Right ventricle myocardium superior (tissue), 1 donor: ENCODE measurements around the gene KCNF1. TPM values are rescaled to one million over a fixed set of nuclear protein-coding genes. Genes with fewer than 3 reads are reported as not detected.
A peak's percentile ranks its signal among the peaks of the same experiment; 100 is the strongest.
"Not testable (repeated sequence)": the region's sequence is repeated elsewhere in the genome, so short reads cannot be mapped to it uniquely, and the experiment has no call there.

Experiments used
- ATAC-seq: fragments of 200-7000 bp; cut with Tn5 transposase; one replicate; pipeline ENCODE4 v1.9.1; 2020; ENCODE audit warnings: mild to moderate bottlenecking; ENCODE audit not compliant: poor library complexity
- DNase-seq: peaks from one replicate; pipeline ENCODE4 v3.0.0-alpha.2; 2020
- intact Hi-C: fragments of 100-400 bp; cut with DNase I; formaldehyde crosslinking; loops from one replicate; pipeline ENCODE4 v1.11.2; 2022
- total RNA-seq: library from RNA; stranded (reverse); fragmentation: NEBNext Ultra II Directional; extraction: Animal tissue kit (Norgen Biotek cat#: 25700); gene quantifications from one replicate; pipeline ENCODE4 v1.2.1, GENCODE V29; 2021
- donor health status: DM: no; HTN: yes; CAD: no; lungs with severe emphysema.

KCNF1 gene
- total RNA-seq, 1 donor from 2014 or later = not detected

DNA sequence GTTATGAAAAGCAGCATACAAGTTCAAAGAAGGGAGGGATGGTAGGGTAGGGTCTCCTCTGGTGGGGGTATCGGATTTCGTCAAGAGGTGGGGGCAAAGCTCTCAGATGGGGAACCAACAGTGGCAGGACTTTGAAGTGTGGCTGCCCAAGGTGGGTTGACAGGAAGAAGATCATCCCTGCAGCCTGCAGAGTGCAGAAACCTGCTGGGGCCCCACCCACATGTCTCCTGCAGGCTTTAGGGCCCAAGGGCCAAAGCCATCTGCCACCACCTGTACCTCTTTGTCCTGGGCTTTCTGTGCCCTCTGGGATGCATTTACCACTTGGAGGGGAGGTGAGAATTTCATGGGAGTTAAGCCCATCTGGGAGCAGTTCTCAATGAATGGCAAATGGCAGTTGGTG, 42.7 kb downstream of the KCNF1 start:
- no peak for ATAC-seq
- intact Hi-C loops = no loop called here
- no peak for DNase-seq

GRCh38 chr2:10954856-10955818, 43.4 kb downstream of the KCNF1 start:
- ATAC-seq (no peak), DNase-seq (no peak)
- intact Hi-C loops = no loop called here

DNA sequence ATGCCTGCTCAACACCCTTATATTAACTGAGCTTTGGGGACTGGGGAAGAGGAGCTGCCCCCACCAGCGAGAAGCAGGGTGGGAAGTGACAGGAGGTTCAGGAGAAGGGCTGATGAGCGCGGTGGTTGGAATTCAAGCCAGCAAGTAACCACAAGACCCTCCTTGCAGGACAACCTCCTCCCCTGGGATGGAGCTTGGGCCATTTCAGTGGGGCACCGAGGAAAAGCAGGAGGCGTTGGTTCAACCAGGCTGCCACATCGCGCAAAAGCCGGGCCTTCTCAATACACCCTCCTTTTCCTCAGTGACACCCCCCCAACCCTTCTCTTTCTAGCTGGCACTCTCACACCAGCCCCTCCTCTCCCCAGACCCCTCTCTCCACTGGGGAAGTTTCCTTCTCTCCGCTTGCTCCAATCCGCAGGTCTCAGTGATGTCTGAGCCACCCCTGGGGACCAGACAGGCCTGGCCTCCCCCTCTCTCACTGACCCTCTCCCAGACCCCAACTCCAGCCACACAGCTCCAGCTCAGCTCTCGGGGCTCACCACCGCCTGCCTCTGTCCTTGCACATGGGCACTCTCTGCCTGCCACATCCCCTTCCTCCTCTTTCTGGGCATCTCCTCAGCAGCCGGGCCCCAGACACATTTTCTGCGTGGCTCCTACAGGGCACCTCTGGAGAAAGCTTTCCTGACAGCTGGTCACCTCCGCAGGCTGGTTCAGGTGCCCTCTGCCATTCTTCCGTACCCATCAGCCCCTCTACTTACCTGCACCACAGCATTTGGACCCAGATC, 44.5 kb downstream of the KCNF1 start:
- ATAC-seq (no peak), DNase-seq (no peak)
- intact Hi-C loops = no loop called here

DNA sequence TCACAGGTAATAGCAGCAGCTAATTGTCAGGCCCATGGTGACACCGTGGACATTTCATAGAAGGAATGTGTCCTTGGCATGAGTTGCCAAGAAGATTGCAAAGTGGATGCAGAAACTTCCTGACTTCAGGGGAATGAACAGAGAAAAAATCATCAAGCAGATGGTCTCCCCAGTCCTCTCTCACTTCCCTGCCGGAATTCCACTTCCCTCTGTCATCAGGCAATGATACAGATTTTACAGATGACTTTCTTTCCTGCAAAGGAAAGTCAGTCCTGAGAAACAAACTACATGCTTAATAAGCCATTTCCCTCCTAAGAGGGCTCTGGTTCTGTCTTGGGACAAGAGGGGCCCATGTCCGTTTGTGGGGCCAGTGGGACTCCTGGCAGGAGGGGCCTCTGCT, 45.7 kb downstream of the KCNF1 start:
- intact Hi-C loops = no loop called here
- peak; percentile 28 for ATAC-seq

DNA sequence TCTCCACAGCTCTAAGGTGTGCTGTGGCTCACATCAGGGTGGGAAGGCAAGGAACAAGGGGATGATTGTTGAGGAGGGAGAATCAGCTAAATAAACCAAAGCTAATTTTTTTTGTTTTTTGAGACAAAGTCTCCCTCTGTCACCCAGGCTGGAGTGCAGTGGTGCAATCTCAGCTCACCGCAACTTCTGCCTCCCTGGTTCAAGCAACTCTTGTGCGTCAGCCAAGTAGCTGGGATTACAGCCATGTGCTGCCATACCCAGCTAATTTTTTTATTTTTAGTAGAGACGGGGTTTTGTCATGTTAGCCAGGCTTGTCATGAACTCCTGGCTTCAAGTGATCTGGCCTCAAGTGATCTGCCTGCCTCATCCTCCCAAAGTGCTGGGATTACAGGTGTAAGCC, 46.7 kb downstream of the KCNF1 start:
- ATAC-seq = peak; percentile 81
- intact Hi-C loops = not testable (repeated sequence)
- DNase-seq = peak; percentile 72

More for the DNA sequence above, 45.7 kb downstream of the KCNF1 start:
- DNase-seq = no peak

DNA sequence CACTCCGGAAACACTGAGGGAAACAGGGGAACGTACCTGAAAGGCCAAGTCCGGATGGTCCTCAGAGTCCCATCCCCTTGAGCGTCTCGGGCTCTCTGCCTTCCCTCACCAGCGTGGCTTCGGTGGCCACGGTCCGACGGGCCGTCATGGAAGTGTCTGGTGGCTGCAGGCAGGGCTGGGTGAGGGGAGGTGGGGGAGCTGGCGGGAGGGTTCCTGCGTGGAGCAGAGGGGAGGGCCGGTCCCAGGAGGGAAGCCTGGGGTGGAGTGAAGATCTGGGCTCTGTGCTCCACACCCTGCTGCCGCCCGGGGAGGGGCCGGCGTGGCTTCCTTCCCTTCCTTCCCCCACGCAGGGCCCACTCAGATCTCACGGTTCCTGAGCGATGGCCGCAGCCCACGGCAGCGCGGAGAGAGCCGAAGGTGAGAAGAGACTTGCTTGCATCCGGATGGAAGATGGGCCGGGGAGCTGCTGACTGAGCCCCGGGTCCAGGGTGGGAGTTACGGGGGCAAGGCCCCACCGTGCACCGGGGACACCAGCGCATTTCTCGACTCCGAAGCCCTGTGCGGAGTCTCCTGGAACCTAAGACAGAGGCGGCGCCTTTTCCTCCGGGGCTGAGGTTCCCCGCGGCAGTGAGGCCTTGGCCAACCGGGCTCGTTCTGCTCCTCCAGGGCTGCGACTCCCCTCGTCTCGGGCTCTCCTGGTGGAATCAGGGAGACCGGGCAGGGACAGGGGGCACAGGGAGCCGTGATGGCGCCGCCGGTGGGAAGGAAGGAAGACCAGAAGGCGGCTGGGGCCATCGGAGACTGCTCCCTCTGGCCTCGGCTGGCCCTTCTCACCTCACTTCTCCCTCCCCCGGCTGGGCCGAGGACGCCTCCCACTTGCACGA, 49.1 kb downstream of the KCNF1 start:
- intact Hi-C loops = no loop called here
- DNase-seq = no peak
- ATAC-seq = no peak

GRCh38 chr2:10961490-10961875, 49.7 kb downstream of the KCNF1 start:
- intact Hi-C loops = no loop called here
- no peak for DNase-seq
- no peak for ATAC-seq

- ATAC-seq (no peak), DNase-seq (no peak)
- intact Hi-C loops = no loop called here
Measured at GRCh38 chr2:10962004-10962403, 50.3 kb downstream of the KCNF1 start.

DNA sequence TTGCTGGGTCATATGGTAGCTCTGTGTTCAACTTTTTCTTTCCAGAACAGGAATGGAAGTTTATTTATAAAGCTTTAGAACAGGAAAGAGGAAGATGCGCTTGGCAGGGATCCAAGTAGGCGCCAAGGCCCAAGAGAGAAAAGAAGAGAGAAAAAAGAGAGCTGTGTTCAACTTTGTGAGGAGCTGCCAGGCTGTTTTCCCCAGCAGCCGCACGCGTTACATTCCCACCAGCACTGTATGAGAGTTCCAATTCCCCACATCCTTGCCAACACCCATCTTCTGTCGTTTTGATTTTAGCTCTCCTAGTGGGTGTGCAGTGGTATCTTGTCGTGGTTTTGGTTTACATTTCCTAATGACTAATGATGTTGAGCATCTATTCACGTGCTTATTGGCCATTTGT, 51.4 kb downstream of the KCNF1 start:
- DNase-seq (peak; percentile 61), ATAC-seq (no peak)
- intact Hi-C loops = no loop called here

Other genes starting within 250 kb of the KCNF1 start
- 17.9 TPM for gene NOL10, start 222.0 kb upstream of the KCNF1 start, total RNA-seq
- 1.6 TPM for gene ATP6V1C2, start 190.3 kb upstream of the KCNF1 start, total RNA-seq
- gene PDIA6, start 99.1 kb upstream of the KCNF1 start, total RNA-seq = 111 TPM
- 6.9 TPM for gene SLC66A3, start 243.5 kb downstream of the KCNF1 start, total RNA-seq